Measurements from ENCODE around the gene PDZK1IP1.
A peak's percentile ranks its signal among the peaks of the same experiment; 100 is the strongest.

Gene PDZK1IP1

GRCh38 chr1:47232187-47232874 lies 42.5 kb upstream of the PDZK1IP1 start, which contains the start of gene TAL1:
TSS of gene TAL1 (minus strand) at chr1:47232225. CDS start at chr1:47225888, 6,337 bp downstream.
- H3K27me3 ChIP-seq, result peaks cover 11 to 77% of the 10 kb centered on the region in 2 donors
- intact Hi-C loops (cut with DNase I; ENCODE audit: low total_unique reads), result no loop called here
- no peaks in the 10 kb centered on the region for H3K9me3 ChIP-seq
- DNase-seq, result no peak
- H3K36me3 ChIP-seq, result no peaks in the 10 kb centered on the region
- peak within 1 kb of the TSS; percentile 28 to 49 for H3K4me3 ChIP-seq
- peaks cover 0 to 27% (median 20%) of the 10 kb centered on the region in 4 donors for H3K4me1 ChIP-seq
- H3K27ac ChIP-seq, result peak within 1 kb of the TSS in 1 of 2 donors; percentile 6
- TF ChIP-seq CTCF (IDR thresholded peaks at IDR 0.05), result no peak

- Histone ChIP-seq H3K36me3 (no peaks in the 10 kb centered on the region), H3K27ac (peak overlapping the region in 1 of 2 donors; percentile 6), H3K27me3 (peaks cover 11 to 83% of the 10 kb centered on the region in 2 donors), H3K9me3 (no peaks in the 10 kb centered on the region), H3K4me3 (peak overlapping the region; percentile 28 to 49), H3K4me1 (peaks cover 0 to 27% (median 20%) of the 10 kb centered on the region in 4 donors)
- intact Hi-C loops (cut with DNase I; ENCODE audit: low total_unique reads), result no loop called here
- DNase-seq, result peak in 1 of 2 donors; percentile 47
- TF ChIP-seq CTCF (IDR thresholded peaks at IDR 0.05), result no peak
Measured at GRCh38 chr1:47231301-47232186, 41.7 kb upstream of the PDZK1IP1 start.

- DNase-seq, result no peak
- Histone ChIP-seq H3K27me3 (peaks cover 11 to 91% of the 10 kb centered on the region in 2 donors), H3K4me3 (peak overlapping the region; percentile 28 to 49), H3K27ac (no peak overlapping the region), H3K9me3 (no peaks in the 10 kb centered on the region), H3K4me1 (peaks cover 2 to 28% (median 21%) of the 10 kb centered on the region in 4 donors), H3K36me3 (no peaks in the 10 kb centered on the region)
- intact Hi-C loops (cut with DNase I; ENCODE audit: low total_unique reads), result no loop called here
- no peak for TF ChIP-seq CTCF (IDR thresholded peaks at IDR 0.05)
Measured at GRCh38 chr1:47230692-47231300, 41.0 kb upstream of the PDZK1IP1 start.

- H3K36me3 ChIP-seq, result no peaks in the 10 kb centered on the region
- H3K4me3 ChIP-seq, result peak overlapping the region; percentile 28 to 49
- TF ChIP-seq CTCF (IDR thresholded peaks at IDR 0.05), result no peak
- H3K4me1 ChIP-seq, result peaks cover 3 to 35% (median 28%) of the 10 kb centered on the region in 4 donors
- intact Hi-C loops (cut with DNase I; ENCODE audit: low total_unique reads), result no loop called here
- peaks cover 11 to 97% of the 10 kb centered on the region in 2 donors for H3K27me3 ChIP-seq
- DNase-seq, result no peak
- no peaks in the 10 kb centered on the region for H3K9me3 ChIP-seq
- no peak overlapping the region for H3K27ac ChIP-seq
Measured at GRCh38 chr1:47229886-47230691, 40.3 kb upstream of the PDZK1IP1 start.
